NCI-H1417 (cell line): ENCODE data around the gene ZBTB3.
"Not testable (repeated sequence)": the region's sequence is repeated elsewhere in the genome, so short reads cannot be mapped to it uniquely, and the experiment has no call there.

Experiments
- DNase-seq, 3 experiments: peaks; one replicate each; lab custom pipeline; 2025; lab: John Stamatoyannopoulos, UW

Gene ZBTB3

GRCh38 chr11:62757846-62758788, 4.2 kb upstream of the ZBTB3 start:
- DNase-seq: no peak

DNA sequence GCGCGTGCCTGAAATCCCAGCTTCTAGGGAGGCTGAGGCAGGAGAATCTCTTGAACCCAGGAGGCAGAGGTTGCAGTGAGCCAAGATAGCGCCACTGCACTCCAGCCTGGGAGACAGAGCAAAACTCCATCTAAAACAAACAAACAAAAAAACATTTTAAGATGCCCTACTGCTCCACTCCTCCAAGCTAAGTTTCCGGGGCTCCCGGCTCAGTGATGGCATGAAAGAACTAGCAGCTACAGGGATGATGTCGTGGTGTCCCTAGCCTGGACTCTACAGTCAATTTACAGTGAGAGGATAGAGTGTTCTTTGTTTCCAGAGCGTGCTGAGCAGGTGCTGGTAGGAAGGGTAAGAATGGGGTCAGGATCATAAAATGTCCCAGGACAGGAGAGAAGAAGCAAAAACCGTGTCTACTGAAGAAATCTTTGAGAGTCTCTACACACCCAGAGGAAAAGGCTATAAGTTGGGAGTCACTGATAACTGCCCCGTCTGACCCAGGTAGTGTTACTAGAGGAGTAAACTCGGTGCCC, 1.2 kb upstream of the ZBTB3 start:
- DNase-seq: no peak

GRCh38 chr11:62752994-62753735, 795 bp downstream of the ZBTB3 start:
- DNase-seq: no peak

DNA sequence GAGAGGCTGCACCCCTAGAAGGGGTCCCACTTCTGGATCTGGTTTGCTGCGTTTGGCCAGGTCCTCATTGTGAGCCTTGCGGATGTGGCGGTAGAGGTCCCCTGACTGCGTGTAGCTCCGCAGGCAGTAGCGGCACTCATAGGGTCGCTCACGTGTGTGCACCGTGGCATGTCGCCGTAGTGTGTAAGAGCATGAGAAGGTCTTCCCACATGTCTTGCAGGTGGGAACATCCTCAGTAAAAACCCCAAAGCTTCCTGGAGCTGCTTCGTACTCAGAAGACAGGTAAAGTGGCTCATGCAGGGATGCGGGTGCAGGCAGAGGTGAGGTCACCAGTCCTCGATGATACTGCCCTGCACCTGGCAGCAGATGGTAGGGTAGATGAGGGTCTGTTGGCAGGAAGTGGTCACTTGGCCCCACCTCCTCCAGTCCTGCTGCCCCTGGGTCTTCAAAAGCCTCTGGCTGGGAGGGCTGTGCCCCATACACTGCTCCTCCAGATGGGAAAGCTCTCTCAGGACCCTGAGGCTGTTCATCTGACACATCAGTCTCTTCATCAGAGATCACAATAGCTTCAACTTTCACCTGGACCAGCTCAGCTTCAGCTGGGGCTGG, 1.7 kb downstream of the ZBTB3 start:
- no peak for DNase-seq

GRCh38 chr11:62749931-62750330, 4.0 kb downstream of the ZBTB3 start:
- not testable (repeated sequence) for DNase-seq

GRCh38 chr11:62747475-62748160, 6.3 kb downstream of the ZBTB3 start:
- peak in 1 of 3 experiments; percentile 33 for DNase-seq

DNA sequence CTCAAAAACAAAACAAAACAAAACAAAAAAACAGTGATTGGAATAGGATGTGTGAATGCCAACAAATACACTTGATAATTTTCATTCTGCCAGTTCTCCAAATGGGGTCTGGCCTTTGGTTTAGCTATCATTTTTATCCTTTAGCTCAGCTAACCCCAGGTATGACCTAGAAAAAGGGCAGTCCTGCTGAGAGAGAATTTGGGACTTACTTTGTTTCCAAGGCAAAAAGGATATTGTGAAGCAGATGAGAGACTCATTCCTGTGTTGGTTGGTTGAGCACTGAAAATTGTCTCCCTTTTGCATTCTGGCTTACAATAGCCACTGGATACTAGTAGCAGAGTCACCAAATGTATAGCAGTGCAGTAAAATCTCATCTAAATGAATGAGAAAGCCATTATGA, 16.8 kb downstream of the ZBTB3 start:
- no peak for DNase-seq

DNA sequence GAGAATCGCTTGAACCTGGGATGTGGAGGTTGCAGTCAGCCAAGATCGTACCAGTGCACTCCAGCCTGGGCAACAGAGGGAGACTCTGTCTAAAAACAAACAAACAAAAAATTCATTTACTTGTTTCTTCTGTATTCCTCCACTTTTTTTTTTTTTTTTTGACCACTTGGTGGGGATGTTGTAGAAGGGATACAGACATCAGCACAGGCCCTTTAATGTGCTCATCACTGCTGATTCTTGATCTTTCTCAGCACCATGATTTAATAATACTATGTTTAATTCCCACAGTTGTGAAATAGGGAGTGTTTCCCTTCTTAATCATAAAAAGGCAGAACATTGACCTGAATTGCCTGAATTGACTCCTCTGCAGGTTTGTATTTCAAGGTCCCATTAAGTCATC, 21.1 kb downstream of the ZBTB3 start:
- DNase-seq: peak in 1 of 3 experiments; percentile 30

- not testable (repeated sequence) for DNase-seq
These were observed 23.9 kb downstream of the ZBTB3 start for GRCh38 chr11:62730076-62730475.

DNA sequence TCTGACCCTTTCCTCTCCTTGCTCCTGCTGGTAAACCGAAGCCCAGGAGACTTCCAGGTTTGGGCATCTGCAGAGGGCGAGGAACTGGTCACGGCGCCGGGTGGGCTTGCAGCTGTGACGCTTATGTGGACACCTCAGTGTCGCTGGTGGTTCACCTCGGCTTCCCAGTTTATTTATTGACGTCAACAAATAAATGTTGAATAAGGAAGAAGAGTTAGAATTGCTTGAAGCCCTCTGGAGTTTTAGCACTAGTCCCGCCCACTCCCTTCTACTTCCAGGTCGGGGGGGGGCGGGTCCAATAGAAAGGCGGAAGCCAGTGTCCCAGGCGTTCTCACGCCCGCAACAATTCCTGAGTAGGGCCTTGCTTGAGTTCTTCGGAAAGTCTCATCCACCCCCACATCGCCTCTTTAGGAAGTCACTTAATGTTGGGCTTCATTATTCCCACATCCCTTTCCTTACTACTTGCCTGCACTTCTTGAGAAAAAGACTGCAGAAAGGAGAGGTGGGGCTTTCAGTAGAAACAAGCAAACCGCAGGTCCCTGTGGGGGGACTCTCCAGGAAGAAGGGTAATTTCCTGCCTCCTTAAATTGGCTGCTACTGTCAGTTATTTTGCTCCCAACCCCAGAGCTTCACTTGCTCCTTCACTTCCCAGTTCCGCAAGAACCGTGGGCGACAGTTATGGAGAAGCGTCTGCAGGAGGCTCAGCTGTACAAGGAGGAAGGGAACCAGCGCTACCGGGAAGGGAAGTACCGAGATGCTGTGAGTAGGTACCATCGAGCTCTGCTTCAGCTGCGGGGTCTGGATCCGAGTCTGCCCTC, 25.6 kb downstream of the ZBTB3 start, which contains the start of gene TTC9C:
TTC9C (plus strand) TSS at position 316 of the 818 bp plus-strand sequence; CDS start at position 679, 363 bp downstream.
- DNase-seq: peak; percentile 88 to 95 (median 93)

DNA sequence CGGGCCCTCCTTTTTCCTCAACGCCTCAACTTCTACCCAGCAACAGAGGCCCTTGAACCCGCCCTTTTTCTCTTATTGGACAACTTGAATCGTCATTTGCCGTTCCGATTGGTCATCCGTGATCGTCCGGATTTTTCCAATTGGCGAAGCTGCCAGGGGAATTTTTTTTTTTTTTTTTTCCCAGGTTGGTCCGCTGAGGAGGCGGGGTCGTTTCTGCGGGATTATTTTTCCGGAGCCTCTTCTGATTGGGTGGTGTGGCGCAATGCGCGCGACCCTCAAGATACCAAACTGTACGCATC, 26.1 kb downstream of the ZBTB3 start:
- DNase-seq: peak; percentile 99 to 100 (median 99)

- DNase-seq: peak; percentile 99 to 100 (median 100)
These were observed 26.6 kb downstream of the ZBTB3 start, which contains the start of gene HNRNPUL2 for GRCh38 chr11:62727165-62727871. HNRNPUL2 (minus strand) TSS chr11:62727457; CDS start chr11:62727156, 301 bp downstream.

DNA sequence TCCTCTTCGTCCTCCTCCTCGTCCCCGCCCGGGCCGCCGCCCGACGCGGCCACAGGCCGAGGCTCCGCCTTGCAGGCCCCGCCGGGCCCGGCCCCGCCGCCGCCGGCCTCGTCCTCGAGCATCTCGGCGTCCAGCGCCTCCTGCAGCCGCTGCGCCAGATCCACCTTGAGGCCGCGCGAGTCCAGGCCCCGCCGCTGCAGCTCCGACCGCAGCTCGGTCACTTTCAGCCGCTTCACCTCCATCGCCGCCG, 27.1 kb downstream of the ZBTB3 start:
- DNase-seq: no peak

GRCh38 chr11:62726156-62726914, 27.6 kb downstream of the ZBTB3 start:
- peak in 1 of 3 experiments; percentile 64 for DNase-seq

DNA sequence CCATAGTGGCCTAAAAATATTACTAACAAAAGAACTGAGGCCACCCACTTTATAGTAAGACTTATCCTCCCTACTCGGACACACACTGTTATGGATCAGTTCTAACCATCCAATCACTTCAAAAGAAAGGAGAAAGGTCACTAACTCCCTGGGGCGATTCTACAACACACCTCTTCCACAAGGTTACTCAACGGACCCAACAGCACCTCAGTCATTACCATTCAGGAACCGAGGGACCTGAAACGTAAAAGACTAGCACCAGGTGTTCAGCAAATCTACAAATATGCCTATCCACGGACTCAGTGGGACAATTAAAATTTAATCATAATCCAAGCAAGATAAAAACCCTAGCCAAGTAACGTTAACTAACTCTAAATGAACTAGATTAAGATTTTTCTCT, 28.3 kb downstream of the ZBTB3 start:
- peak in 1 of 3 experiments; percentile 46 for DNase-seq

DNA sequence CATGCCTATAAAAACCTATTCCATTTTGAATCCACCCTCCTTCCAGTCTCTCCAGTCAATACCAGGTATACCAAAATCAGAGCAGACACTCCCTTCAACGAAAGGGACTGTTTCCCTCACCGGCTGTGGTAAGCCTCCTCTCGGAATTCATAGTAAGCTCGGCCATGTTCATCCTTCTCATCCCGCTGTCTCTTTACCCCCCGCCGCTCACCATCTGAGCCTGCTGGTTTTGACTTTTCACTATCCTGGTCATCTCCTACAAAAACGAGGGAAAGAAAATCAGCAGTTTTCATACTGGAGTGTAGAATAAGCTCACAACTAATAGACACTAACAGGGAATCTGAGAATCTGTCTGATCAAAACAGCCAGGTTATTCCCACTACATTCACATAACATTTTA, 29.8 kb downstream of the ZBTB3 start:
- DNase-seq: peak in 1 of 3 experiments; percentile 26

- DNase-seq: no peak
These were observed 32.0 kb downstream of the ZBTB3 start for GRCh38 chr11:62721994-62722393.

- DNase-seq: no peak
These were observed 34.5 kb downstream of the ZBTB3 start for GRCh38 chr11:62719302-62719978.

GRCh38 chr11:62716816-62717215, 37.1 kb downstream of the ZBTB3 start:
- DNase-seq: no peak
